Thyroid gland (tissue), 4 donors: ENCODE measurements around the gene ANKHD1. TPM values are rescaled to one million over a fixed set of nuclear protein-coding genes. Genes with fewer than 3 reads are reported as not detected.

ENCODE experiments used
- DNase-seq, 2 donors: peaks; one replicate each; pipeline ENCODE4 v3.0.0-alpha.2; 2019
- H3K27ac ChIP-seq, 3 donors: fragments of 200-600 bp; sonication (generic); 1 replicate in 2 of 3; 2 replicates in 1 of 3; pipeline ENCODE4 v1.5.1; 2016 to 2019; ENCODE audit warnings: mild to moderate bottlenecking in 1 of 3, moderate library complexity in 1 of 3
- H3K27me3 ChIP-seq: fragments of 200-600 bp; sonication (generic); one replicate; pipeline ENCODE4 v1.5.1; 2019
- H3K36me3 ChIP-seq, 2 donors: fragments of 200-600 bp; sonication (generic); one replicate each; pipeline ENCODE4 v1.5.1; 2016 to 2019
- H3K4me1 ChIP-seq, 2 donors: fragments of 200-600 bp; sonication (generic); one replicate each; pipeline ENCODE4 v1.5.1; 2017 to 2019
- H3K4me3 ChIP-seq, 3 donors: fragments of 200-600 bp; sonication (generic); replicated peaks in 1 of 3; 1 replicate in 2 of 3; 2 replicates in 1 of 3; pipeline ENCODE4 v1.5.1; 2016; ENCODE audit warnings: mild to moderate bottlenecking in 1 of 3
- H3K9me3 ChIP-seq: fragments of 200-600 bp; sonication (generic); one replicate; pipeline ENCODE4 v1.5.1; 2017
- POLR2A ChIP-seq, 2 donors: fragments of 450-650 bp; IDR thresholded peaks; one replicate each; pipeline ENCODE4 v1.6.1; 2017; ENCODE audit warnings: antibody characterized with exemption in 2 of 2, mild to moderate bottlenecking in 2 of 2, moderate library complexity in 1 of 2
- WGBS, 2 donors: methylation state at CpG; one replicate each; pipeline ENCODE4 v1.1.5; 2017; 5-methylcytosine and 5-hydroxymethylcytosine counted together
- intact Hi-C: fragments of 100-400 bp; cut with DNase I; formaldehyde crosslinking; loops from one replicate; pipeline ENCODE4 v1.15.1; 2023
- total RNA-seq, 4 donors: library from RNA; depleted of rRNA; stranded (reverse); fragments of >200 nt; gene quantifications; one replicate each; pipeline ENCODE4 v1.2.3, GENCODE V29; 2016
- TF ChIP-seq, protein P1 (sequence below), 6 experiments: fragments of 200-600 bp in 3 of 6; fragments of 450-650 bp in 3 of 6; sonication (generic) in 3 of 6; IDR thresholded peaks; one replicate each; pipeline ENCODE4 v1.5.1; 2016 to 2019; ENCODE audit warnings: antibody characterized with exemption in 6 of 6, mild to moderate bottlenecking in 2 of 6, inconsistent platforms in 1 of 6, moderate library complexity in 1 of 6

ANKHD1 gene
- total RNA-seq, 4 donors from 2014 or later: 148 to 247 (median 163) TPM

DNA sequence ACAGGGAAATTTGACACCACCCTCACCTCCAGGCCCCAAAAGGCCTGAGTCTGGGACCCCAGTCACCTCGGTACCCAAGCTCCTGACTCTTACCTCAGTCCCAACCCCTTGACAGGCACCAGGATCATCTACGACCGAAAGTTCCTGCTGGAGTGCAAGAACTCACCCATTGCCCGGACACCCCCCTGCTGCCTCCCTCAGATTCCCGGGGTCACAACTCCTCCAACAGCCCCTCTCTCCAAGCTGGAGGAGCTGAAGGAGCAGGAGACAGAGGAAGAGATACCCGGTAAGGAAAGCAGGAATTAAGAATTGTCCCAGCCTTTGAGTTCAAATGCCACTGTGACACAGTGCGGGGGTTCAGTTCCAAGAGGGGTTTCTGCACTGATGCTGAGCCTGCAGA, 147.2 kb downstream of the ANKHD1 start:
- H3K27ac ChIP-seq: peak overlapping the region; percentile 80 to 99 (median 92)
- TF ChIP-seq, protein P1, sequence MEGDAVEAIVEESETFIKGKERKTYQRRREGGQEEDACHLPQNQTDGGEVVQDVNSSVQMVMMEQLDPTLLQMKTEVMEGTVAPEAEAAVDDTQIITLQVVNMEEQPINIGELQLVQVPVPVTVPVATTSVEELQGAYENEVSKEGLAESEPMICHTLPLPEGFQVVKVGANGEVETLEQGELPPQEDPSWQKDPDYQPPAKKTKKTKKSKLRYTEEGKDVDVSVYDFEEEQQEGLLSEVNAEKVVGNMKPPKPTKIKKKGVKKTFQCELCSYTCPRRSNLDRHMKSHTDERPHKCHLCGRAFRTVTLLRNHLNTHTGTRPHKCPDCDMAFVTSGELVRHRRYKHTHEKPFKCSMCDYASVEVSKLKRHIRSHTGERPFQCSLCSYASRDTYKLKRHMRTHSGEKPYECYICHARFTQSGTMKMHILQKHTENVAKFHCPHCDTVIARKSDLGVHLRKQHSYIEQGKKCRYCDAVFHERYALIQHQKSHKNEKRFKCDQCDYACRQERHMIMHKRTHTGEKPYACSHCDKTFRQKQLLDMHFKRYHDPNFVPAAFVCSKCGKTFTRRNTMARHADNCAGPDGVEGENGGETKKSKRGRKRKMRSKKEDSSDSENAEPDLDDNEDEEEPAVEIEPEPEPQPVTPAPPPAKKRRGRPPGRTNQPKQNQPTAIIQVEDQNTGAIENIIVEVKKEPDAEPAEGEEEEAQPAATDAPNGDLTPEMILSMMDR (IDR thresholded peaks at IDR 0.05): no peak
- TF ChIP-seq POLR2A (IDR thresholded peaks at IDR 0.05): no peak
- peaks cover 23 to 30% of the 10 kb centered on the region in 2 donors for H3K4me1 ChIP-seq
- no peak overlapping the region for H3K4me3 ChIP-seq
- intact Hi-C loops: loop anchor here (5.0 kb wide), 1 partner anchor 99 kb away; the partner anchor contains the start of genes IK and NDUFA2
- H3K9me3 ChIP-seq: no peaks in the 10 kb centered on the region
- no peak for DNase-seq
- WGBS, 2 donors: 85 to 89% methylated on average over 7 of the region's 7 CpGs
- H3K36me3 ChIP-seq: peaks cover 12 to 21% of the 10 kb centered on the region in 2 donors
- no peaks in the 10 kb centered on the region for H3K27me3 ChIP-seq

DNA sequence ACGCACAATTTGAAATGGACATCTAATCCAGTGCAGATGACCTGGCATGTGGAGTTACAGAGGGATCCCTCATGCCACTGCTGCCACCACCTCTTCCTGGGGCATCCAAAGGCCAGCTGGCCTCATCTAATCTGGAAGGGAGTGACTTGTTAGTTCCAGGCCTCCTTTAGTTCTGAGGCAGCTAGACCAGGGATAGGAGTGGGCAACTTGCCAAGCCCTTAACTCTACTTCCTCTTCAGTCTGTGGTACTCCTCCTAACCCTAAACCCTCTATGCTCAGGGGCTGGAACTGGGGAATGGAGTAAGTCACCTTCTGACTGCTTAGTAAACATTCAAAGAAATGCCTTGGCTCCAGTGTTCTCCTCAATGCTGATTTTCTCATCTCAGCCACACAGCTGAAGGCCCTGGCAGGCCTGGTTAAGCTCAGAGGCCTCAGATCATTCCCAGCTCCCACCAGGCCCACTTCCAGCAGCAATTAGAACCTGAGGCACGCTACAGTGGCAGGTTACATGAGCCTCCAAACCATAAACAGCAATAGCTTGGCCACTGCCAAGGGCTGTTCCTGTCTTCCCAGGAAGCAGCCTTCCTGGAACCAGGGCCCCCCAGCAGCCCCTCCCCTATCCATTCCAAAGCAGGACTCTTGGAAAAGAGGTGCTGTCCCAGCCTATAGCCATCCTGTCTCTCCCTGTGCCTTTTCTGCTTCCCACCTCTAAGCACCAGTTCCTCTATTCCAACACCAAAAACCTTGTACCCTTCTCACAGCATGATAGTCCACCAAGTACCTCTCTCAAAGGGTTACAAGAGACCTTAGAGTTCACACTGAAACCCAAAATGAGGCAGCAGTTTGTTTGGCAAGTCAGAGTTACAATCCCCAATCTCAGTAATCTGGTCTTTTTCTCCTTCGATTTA, 147.9 kb downstream of the ANKHD1 start:
- peak; percentile 29 to 34 for DNase-seq
- 83 to 89% methylated on average over 2 to 3 of the region's 3 CpGs for WGBS, 2 donors
- Histone ChIP-seq H3K27me3 (no peaks in the 10 kb centered on the region), H3K4me1 (peaks cover 23 to 30% of the 10 kb centered on the region in 2 donors), H3K4me3 (no peak overlapping the region), H3K9me3 (no peaks in the 10 kb centered on the region), H3K36me3 (peaks cover 12 to 21% of the 10 kb centered on the region in 2 donors), H3K27ac (peak overlapping the region; percentile 30 to 99 (median 80))
- TF ChIP-seq POLR2A (IDR thresholded peaks at IDR 0.05): no peak
- TF ChIP-seq, protein P1 (IDR thresholded peaks at IDR 0.05): no peak
- intact Hi-C loops: loop anchor here (5.0 kb wide), 1 partner anchor 98 kb away; the partner anchor contains the start of genes IK and NDUFA2

DNA sequence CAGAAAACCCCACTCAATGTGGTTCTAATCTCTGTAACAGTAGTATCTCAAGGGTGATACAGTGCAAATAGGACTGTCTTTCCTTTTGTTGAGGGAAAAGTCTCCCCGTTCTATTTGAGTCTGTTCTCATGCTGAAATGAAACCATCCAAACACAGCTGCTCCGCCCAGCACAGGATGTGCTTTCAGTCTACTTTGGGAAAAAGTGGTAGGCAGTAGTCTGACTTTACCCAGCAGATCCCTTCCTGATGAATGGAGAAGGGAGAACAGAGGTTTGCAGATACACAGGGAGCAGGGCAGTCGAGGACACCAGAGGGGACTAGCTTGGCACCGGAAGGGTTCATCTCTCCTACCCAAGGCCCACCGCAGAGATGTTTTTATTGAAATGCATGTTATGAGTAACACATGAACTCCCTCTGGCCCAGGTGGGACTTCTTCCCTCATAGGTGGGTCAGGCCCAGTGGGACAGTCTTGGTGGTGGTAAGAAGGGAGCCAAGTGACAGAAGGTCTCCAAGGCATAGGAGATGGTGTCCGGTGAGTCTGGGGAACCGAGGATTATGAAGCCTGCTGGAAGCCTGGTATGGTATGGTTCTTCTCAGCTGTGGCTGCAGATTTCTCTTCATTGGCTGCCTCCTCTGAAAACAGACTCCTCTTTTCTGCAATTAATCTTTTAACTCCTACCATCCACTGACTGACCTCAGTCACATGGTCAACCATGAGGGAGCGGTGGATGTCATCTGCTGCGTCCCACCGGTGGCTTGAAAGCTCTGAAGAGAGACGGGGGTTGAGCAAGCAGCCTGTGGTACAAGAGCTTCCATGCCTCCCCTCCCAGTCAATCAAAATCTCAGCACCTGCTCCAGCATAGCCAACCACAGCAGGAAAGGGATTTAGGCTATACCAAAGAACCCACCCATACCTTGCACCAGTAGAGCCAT, 148.8 kb downstream of the ANKHD1 start:
- 86 to 90% methylated on average over 11 of the region's 11 CpGs for WGBS, 2 donors
- Histone ChIP-seq H3K27me3 (no peaks in the 10 kb centered on the region), H3K27ac (peak overlapping the region in 2 of 3 donors; percentile 80 to 99), H3K9me3 (no peaks in the 10 kb centered on the region), H3K4me3 (no peak overlapping the region), H3K36me3 (peaks cover 12 to 21% of the 10 kb centered on the region in 2 donors), H3K4me1 (peaks cover 23 to 36% of the 10 kb centered on the region in 2 donors)
- TF ChIP-seq POLR2A (IDR thresholded peaks at IDR 0.05): no peak
- TF ChIP-seq, protein P1 (IDR thresholded peaks at IDR 0.05): no peak
- no peak for DNase-seq
- intact Hi-C loops: no loop called here

DNA sequence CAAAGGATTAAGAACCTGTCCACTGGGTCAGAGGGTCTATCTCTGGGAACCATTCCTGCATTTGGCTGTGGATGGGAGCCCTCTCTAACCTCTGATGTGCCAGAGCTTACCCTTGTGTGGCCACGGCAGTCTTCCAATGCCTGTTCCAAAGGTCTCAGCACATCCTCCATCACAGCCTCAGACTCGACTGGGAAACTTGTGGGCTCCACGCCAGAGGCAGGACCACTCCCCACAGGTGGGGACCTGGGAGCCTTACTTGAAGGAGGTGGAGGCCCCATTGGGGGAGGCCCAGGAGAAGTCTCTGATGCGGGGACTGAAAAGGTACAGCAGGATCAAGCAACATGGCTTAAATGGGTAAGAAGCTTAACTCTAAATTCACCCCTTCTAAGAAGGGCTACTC, 150.2 kb downstream of the ANKHD1 start:
- Histone ChIP-seq H3K4me3 (no peak overlapping the region), H3K36me3 (peaks cover 12 to 21% of the 10 kb centered on the region in 2 donors), H3K9me3 (no peaks in the 10 kb centered on the region), H3K4me1 (peaks cover 30 to 42% of the 10 kb centered on the region in 2 donors), H3K27ac (no peak overlapping the region), H3K27me3 (no peaks in the 10 kb centered on the region)
- 81 to 85% methylated on average over 3 to 4 of the region's 4 CpGs for WGBS, 2 donors
- intact Hi-C loops: no loop called here
- DNase-seq: no peak
- TF ChIP-seq, protein P1 (IDR thresholded peaks at IDR 0.05): no peak
- no peak for TF ChIP-seq POLR2A (IDR thresholded peaks at IDR 0.05)
